HepG2 (cell line): ENCODE data around the gene SEPHS2. TPM values are rescaled to one million over a fixed set of nuclear protein-coding genes. Genes with fewer than 3 reads are reported as not detected.

Source experiments
- ATM ChIP-seq: fragments of 450-650 bp; IDR thresholded peaks from 2 replicates; pipeline ENCODE4 v1.7.1; 2017; ENCODE audit warnings: mild to moderate bottlenecking, borderline replicate concordance
- BORCS8-MEF2B ChIP-seq: sonication (generic); formaldehyde crosslinking; IDR thresholded peaks from 2 replicates; pipeline ENCODE4 v1.8.0; 2022; ENCODE audit warnings: mild to moderate bottlenecking, missing genetic modification reagents
- ESRRA ChIP-seq: sonication (generic); formaldehyde crosslinking; IDR thresholded peaks from 2 replicates; pipeline ENCODE4 v1.5.1; 2020; ENCODE audit warnings: mild to moderate bottlenecking, low read depth, missing genetic modification reagents
- GTF3A ChIP-seq: sonication (generic); formaldehyde crosslinking; conservative IDR thresholded peaks from 2 replicates; pipeline ENCODE4 v1.4.0; 2020; ENCODE audit warnings: mild to moderate bottlenecking, missing genetic modification reagents
- HNF4A ChIP-seq: sonication (generic); formaldehyde crosslinking; IDR thresholded peaks from 2 replicates; pipeline ENCODE4 v1.4.0; 2020; ENCODE audit warnings: missing genetic modification reagents
- KLF13 ChIP-seq: sonication (generic); formaldehyde crosslinking; IDR thresholded peaks from 2 replicates; pipeline ENCODE4 v1.4.0; 2020; ENCODE audit warnings: mild to moderate bottlenecking, missing genetic modification reagents
- MAFG ChIP-seq: sonication (generic); formaldehyde crosslinking; IDR thresholded peaks from 2 replicates; pipeline ENCODE4 v1.5.1; 2020; ENCODE audit warnings: mild to moderate bottlenecking, missing genetic modification reagents
- MIER3 ChIP-seq: IDR thresholded peaks from 2 replicates; pipeline ENCODE4 v1.6.1; 2016; ENCODE audit warnings: missing compliant biosample characterization, borderline replicate concordance
- NCOR1 ChIP-seq: fragments of 200-600 bp; sonication (generic); IDR thresholded peaks from 2 replicates; pipeline ENCODE4 v1.7.0; 2017; ENCODE audit warnings: antibody characterized with exemption, low read length, borderline replicate concordance
- ONECUT2 ChIP-seq: sonication (generic); formaldehyde crosslinking; IDR thresholded peaks from 2 replicates; pipeline ENCODE4 v1.4.0; 2020; ENCODE audit warnings: missing genetic modification reagents
- PHF5A ChIP-seq: IDR thresholded peaks from one replicate; pipeline ENCODE4 v1.6.1; 2018; ENCODE audit warnings: low read depth, missing genetic modification reagents; ENCODE audit not compliant: unreplicated experiment
- REL ChIP-seq: sonication (generic); formaldehyde crosslinking; conservative IDR thresholded peaks from 2 replicates; pipeline ENCODE4 v1.8.0; 2022; ENCODE audit warnings: mild to moderate bottlenecking, missing genetic modification reagents, moderate library complexity
- SOX6 ChIP-seq, 2 experiments: fragments of 450-650 bp in 1 of 2; sonication (generic) in 1 of 2; formaldehyde crosslinking in 1 of 2; IDR thresholded peaks; 2 replicates each; pipeline versions ENCODE4 v1.4.0 to v1.6.1; 2017 to 2020; ENCODE audit warnings: antibody characterized with exemption in 1 of 2, mild to moderate bottlenecking in 1 of 2, missing genetic modification reagents in 1 of 2
- ZFP37 ChIP-seq: sonication (generic); formaldehyde crosslinking; IDR thresholded peaks from 2 replicates; pipeline ENCODE4 v1.4.0; 2020; ENCODE audit warnings: missing genetic modification reagents, borderline replicate concordance
- ZNF207 ChIP-seq: fragments of 450-650 bp; IDR thresholded peaks from 2 replicates; pipeline ENCODE4 v1.6.1; 2016; ENCODE audit warnings: antibody characterized with exemption, borderline replicate concordance
- ZNF776 ChIP-seq: sonication (generic); formaldehyde crosslinking; IDR thresholded peaks from 2 replicates; pipeline ENCODE4 v1.4.0; 2020; ENCODE audit warnings: mild to moderate bottlenecking, missing genetic modification reagents
- ZNF792 ChIP-seq: IDR thresholded peaks from 2 replicates; pipeline ENCODE4 v1.6.1; 2016
- polyA plus RNA-seq, 8 experiments: library from polyadenylated mRNA; depleted of rRNA in 3 of 8; stranded (reverse) in 7 of 8; unstranded in 1 of 8; fragments of >200 nt; fragmentation: Illumina TruSeq in 4 of 8; extraction: Trizol in 4 of 8; gene quantifications; 2 replicates each; pipeline versions ENCODE4 v1.2.1 to v1.2.3, GENCODE V29; 2011 to 2016; ENCODE audit warnings: low read depth in 4 of 8, missing spikeins in 1 of 8, mixed read lengths in 1 of 8; ENCODE audit not compliant: insufficient read depth in 1 of 8
- total RNA-seq, 5 experiments: library from RNA; depleted of rRNA; stranded (reverse); fragments of >200 nt; fragmentation: Illumina TruSeq; extraction: Trizol; gene quantifications; 2 replicates each; pipeline ENCODE4 v1.2.3, GENCODE V29; 2016; ENCODE audit warnings: low read depth in 1 of 5
- TF ChIP-seq, protein P1 (sequence below): sonication (generic); formaldehyde crosslinking; IDR thresholded peaks from 2 replicates; pipeline ENCODE4 v1.4.0; 2020; ENCODE audit warnings: missing genetic modification reagents
- TF ChIP-seq, protein P2 (sequence below): sonication (generic); formaldehyde crosslinking; IDR thresholded peaks from 2 replicates; pipeline ENCODE4 v1.9.0; 2022; ENCODE audit warnings: low read depth, missing genetic modification reagents
- TF ChIP-seq, protein P3 (sequence below): sonication (generic); formaldehyde crosslinking; IDR thresholded peaks from 2 replicates; pipeline ENCODE4 v1.8.0; 2022; ENCODE audit warnings: mild to moderate bottlenecking, missing genetic modification reagents, moderate library complexity
- TF ChIP-seq, protein P4 (sequence below): sonication (generic); formaldehyde crosslinking; IDR thresholded peaks from 2 replicates; pipeline ENCODE4 v1.4.0; 2020; ENCODE audit warnings: missing genetic modification reagents, borderline replicate concordance
- TF ChIP-seq, protein P5 (sequence below), 2 experiments: sonication (generic) in 1 of 2; formaldehyde crosslinking in 1 of 2; IDR thresholded peaks; 2 replicates each; pipeline versions ENCODE4 v1.5.1 to v1.6.1; 2011 to 2020; ENCODE audit warnings: borderline replicate concordance in 1 of 2, low read depth in 1 of 2, low read length in 1 of 2, mild to moderate bottlenecking in 1 of 2, missing genetic modification reagents in 1 of 2, moderate library complexity in 1 of 2

Gene SEPHS2
- total and polyA plus RNA-seq, 2 of the 13 experiments (the other 11 are each of a cell fraction or from before 2014, with no cell fraction given): 20.7 to 127 TPM

DNA sequence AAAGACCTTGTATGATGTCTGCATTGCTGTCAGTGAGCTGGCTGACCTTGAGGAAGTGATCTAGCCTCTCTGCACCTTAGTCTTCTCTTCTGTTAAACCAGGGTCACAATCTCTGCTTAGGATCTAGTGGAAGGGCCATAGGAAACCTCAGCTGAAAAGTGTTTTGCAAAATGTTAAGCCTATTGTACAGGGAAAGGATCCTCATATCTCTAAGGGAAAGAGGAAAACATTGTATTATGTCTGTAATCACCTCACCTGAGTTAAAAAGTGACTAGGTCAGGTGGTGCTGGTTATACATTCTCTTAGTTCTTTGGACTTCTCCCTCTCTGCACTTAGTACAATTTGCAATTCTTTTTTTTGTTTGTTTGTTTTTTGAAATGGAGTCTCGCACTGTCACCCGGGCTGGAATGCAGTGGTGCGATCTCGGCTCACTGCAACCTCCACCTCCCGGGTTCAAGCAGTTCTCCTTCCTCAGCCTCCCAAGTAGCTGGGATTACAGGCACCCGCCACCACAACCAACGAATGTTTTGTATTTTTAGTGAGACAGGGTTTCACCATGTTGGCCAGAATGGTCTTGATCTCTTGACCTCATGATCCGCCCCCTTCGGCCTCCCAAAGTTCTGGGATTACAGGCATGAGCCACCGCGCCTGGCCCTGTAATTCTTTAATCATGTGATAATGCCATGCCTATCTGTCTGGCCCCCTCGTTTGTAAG is 2.0 kb upstream of the SEPHS2 start (continued):
- TF ChIP-seq ZNF792 (peak; percentile 63), GTF3A (CRISPR knock-in tag) (peak; percentile 87; the same call in 1 of the 2 replicates), ESRRA (CRISPR knock-in tag) (peak; percentile 68), ZNF776 (no peak), ZFP37 (CRISPR knock-in tag) (no peak), ATM (peak; percentile 55; the same call in 1 of the 2 replicates), PHF5A (CRISPR knock-in tag) (peak; percentile 86), ZNF207 (no peak), MAFG (CRISPR knock-in tag) (no peak), REL (no peak), HNF4A (peak; percentile 90), KLF13 (CRISPR knock-in tag) (no peak), ONECUT2 (no peak), NCOR1 (peak; percentile 79), BORCS8-MEF2B (CRISPR knock-in tag) (no peak), MIER3 (CRISPR knock-in tag) (peak; percentile 74; the same call in 1 of the 2 replicates), SOX6 (IDR thresholded peaks at IDR 0.05) (no peak), SOX6 (CRISPR knock-in tag; IDR thresholded peaks at IDR 0.05) (peak; percentile 97)
- TF ChIP-seq, protein P1, sequence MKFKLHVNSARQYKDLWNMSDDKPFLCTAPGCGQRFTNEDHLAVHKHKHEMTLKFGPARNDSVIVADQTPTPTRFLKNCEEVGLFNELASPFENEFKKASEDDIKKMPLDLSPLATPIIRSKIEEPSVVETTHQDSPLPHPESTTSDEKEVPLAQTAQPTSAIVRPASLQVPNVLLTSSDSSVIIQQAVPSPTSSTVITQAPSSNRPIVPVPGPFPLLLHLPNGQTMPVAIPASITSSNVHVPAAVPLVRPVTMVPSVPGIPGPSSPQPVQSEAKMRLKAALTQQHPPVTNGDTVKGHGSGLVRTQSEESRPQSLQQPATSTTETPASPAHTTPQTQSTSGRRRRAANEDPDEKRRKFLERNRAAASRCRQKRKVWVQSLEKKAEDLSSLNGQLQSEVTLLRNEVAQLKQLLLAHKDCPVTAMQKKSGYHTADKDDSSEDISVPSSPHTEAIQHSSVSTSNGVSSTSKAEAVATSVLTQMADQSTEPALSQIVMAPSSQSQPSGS (CRISPR knock-in tag): peak; percentile 61; the same call in 1 of the 2 replicates
- TF ChIP-seq, protein P2, sequence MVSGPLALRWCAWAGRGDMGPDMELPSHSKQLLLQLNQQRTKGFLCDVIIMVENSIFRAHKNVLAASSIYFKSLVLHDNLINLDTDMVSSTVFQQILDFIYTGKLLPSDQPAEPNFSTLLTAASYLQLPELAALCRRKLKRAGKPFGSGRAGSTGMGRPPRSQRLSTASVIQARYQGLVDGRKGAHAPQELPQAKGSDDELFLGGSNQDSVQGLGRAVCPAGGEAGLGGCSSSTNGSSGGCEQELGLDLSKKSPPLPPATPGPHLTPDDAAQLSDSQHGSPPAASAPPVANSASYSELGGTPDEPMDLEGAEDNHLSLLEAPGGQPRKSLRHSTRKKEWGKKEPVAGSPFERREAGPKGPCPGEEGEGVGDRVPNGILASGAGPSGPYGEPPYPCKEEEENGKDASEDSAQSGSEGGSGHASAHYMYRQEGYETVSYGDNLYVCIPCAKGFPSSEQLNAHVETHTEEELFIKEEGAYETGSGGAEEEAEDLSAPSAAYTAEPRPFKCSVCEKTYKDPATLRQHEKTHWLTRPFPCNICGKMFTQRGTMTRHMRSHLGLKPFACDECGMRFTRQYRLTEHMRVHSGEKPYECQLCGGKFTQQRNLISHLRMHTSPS: no peak
- TF ChIP-seq, protein P3, sequence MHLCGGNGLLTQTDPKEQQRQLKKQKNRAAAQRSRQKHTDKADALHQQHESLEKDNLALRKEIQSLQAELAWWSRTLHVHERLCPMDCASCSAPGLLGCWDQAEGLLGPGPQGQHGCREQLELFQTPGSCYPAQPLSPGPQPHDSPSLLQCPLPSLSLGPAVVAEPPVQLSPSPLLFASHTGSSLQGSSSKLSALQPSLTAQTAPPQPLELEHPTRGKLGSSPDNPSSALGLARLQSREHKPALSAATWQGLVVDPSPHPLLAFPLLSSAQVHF (CRISPR knock-in tag): no peak
- TF ChIP-seq, protein P4, sequence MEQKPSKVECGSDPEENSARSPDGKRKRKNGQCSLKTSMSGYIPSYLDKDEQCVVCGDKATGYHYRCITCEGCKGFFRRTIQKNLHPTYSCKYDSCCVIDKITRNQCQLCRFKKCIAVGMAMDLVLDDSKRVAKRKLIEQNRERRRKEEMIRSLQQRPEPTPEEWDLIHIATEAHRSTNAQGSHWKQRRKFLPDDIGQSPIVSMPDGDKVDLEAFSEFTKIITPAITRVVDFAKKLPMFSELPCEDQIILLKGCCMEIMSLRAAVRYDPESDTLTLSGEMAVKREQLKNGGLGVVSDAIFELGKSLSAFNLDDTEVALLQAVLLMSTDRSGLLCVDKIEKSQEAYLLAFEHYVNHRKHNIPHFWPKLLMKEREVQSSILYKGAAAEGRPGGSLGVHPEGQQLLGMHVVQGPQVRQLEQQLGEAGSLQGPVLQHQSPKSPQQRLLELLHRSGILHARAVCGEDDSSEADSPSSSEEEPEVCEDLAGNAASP (CRISPR knock-in tag): peak; percentile 69; the same call in 1 of the 2 replicates
- TF ChIP-seq, protein P5, sequence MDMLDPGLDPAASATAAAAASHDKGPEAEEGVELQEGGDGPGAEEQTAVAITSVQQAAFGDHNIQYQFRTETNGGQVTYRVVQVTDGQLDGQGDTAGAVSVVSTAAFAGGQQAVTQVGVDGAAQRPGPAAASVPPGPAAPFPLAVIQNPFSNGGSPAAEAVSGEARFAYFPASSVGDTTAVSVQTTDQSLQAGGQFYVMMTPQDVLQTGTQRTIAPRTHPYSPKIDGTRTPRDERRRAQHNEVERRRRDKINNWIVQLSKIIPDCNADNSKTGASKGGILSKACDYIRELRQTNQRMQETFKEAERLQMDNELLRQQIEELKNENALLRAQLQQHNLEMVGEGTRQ (IDR thresholded peaks at IDR 0.05; ENCODE audit: low read depth, low read length): peak; percentile 81
- TF ChIP-seq, protein P5 (CRISPR knock-in tag; IDR thresholded peaks at IDR 0.05; ENCODE audit: borderline replicate concordance): peak; percentile 88; the same call in 1 of the 2 replicates
